B cell (primary cell): Measurements from ENCODE around the gene RADX. TPM values are rescaled to one million over a fixed set of nuclear protein-coding genes. Genes with fewer than 3 reads are reported as not detected.

Experiments used
- ATAC-seq: fragments of 200-7000 bp; cut with Tn5 transposase; one replicate; pipeline ENCODE4 v1.10.0; 2021; ENCODE audit warnings: low read depth, mild to moderate bottlenecking, moderate number of reproducible peaks, moderate library complexity
- CTCF ChIA-PET: fragments of 350-600 bp; sonication (Branson Sonifier 250); formaldehyde crosslinking; loops from one replicate; lab custom pipeline; 2021; ENCODE audit warnings: antibody characterized with exemption, inconsistent platforms; lab: Charles Lee
- POLR2A ChIA-PET: fragments of 350-600 bp; sonication (Branson Sonifier 250); formaldehyde crosslinking; loops from one replicate; lab custom pipeline; 2021; ENCODE audit warnings: antibody characterized with exemption; lab: Charles Lee
- DNase-seq: peaks from one replicate; pipeline ENCODE4 v3.0.0; 2013
- H2AFZ ChIP-seq: 2 replicates; pipeline ENCODE4 v1.6.1; 2012; ENCODE audit warnings: mild to moderate bottlenecking, low read depth, low read length; ENCODE audit not compliant: insufficient read depth, poor library complexity, severe bottlenecking
- H3K27ac ChIP-seq, 2 donors: 1 replicate in 1 of 2; 2 replicates in 1 of 2; pipeline ENCODE4 v1.5.1; 2012 to 2013; ENCODE audit warnings: low read length in 2 of 2, mild to moderate bottlenecking in 2 of 2, moderate library complexity in 1 of 2
- H3K27me3 ChIP-seq, 4 experiments: fragments of 200-600 bp in 1 of 4; sonication (generic) in 1 of 4; replicated peaks in 1 of 4; 1 replicate in 2 of 4; 2 replicates in 2 of 4; pipeline versions ENCODE4 v1.6.1 to v1.7.0; 2013 to 2016; ENCODE audit warnings: low read length in 3 of 4, mild to moderate bottlenecking in 2 of 4, mixed read lengths in 1 of 4, moderate library complexity in 1 of 4; ENCODE audit not compliant: insufficient read depth in 4 of 4, control insufficient read depth in 3 of 4; ENCODE audit errors: control extremely low read depth in 1 of 4
- H3K36me3 ChIP-seq, 2 experiments: replicated peaks in 1 of 2; 1 replicate in 1 of 2; 2 replicates in 1 of 2; pipeline versions ENCODE4 v1.6.1 to v1.7.1; 2013; ENCODE audit warnings: low read length in 1 of 2; ENCODE audit not compliant: insufficient read depth in 2 of 2, control insufficient read depth in 1 of 2; ENCODE audit errors: control extremely low read depth in 1 of 2, extremely low read depth in 1 of 2
- H3K4me1 ChIP-seq, 2 donors: fragments of 200-600 bp in 1 of 2; sonication (generic) in 1 of 2; 1 replicate in 1 of 2; 2 replicates in 1 of 2; pipeline versions ENCODE4 v1.5.1 to v1.6.1; 2013 to 2017; ENCODE audit warnings: low read length in 2 of 2; ENCODE audit not compliant: control insufficient read depth in 2 of 2, insufficient read depth in 2 of 2
- H3K4me2 ChIP-seq: replicated peaks from 2 replicates; pipeline ENCODE3; 2012; ENCODE audit warnings: mild to moderate bottlenecking, low read depth, low read length; ENCODE audit not compliant: poor library complexity, severe bottlenecking
- H3K4me3 ChIP-seq, 5 experiments: fragments of 200-600 bp in 1 of 5; sonication (generic) in 1 of 5; 1 replicate in 3 of 5; 2 replicates in 2 of 5; pipeline versions ENCODE4 v1.5.1 to v1.7.0; 2011 to 2016; ENCODE audit warnings: low read length in 4 of 5, mild to moderate bottlenecking in 4 of 5, low read depth in 2 of 5, control low read depth in 1 of 5, moderate library complexity in 1 of 5; ENCODE audit not compliant: insufficient read depth in 1 of 5; ENCODE audit errors: control extremely low read depth in 1 of 5, extremely low read depth in 1 of 5
- H3K79me2 ChIP-seq: fragments of 200-600 bp; sonication (generic); one replicate; pipeline ENCODE4 v1.6.0; 2016; ENCODE audit warnings: low read length; ENCODE audit not compliant: control insufficient read depth, insufficient read depth
- H3K9ac ChIP-seq: fragments of 200-600 bp; sonication (generic); 2 replicates; pipeline ENCODE4 v1.6.1; 2017; ENCODE audit warnings: mild to moderate bottlenecking, low read length, moderate library complexity
- H3K9me3 ChIP-seq, 3 donors: one replicate each; pipeline versions ENCODE4 v1.6.1 to v1.7.1; 2013; ENCODE audit warnings: low read length in 2 of 3; ENCODE audit not compliant: control insufficient read depth in 2 of 3, insufficient read depth in 1 of 3; ENCODE audit errors: control extremely low read depth in 1 of 3
- H4K20me1 ChIP-seq: 2 replicates; pipeline ENCODE4 v1.6.0; 2012; ENCODE audit warnings: mild to moderate bottlenecking, low read length; ENCODE audit not compliant: insufficient read depth, control insufficient read depth, poor library complexity, severe bottlenecking
- H3K27ac Mint-ChIP-seq: one replicate; pipeline ENCODE4 v1.8.0; 2021; ENCODE audit warnings: mixed read lengths
- H3K27me3 Mint-ChIP-seq: one replicate; pipeline ENCODE4 v1.8.0; 2021; ENCODE audit warnings: mixed read lengths
- H3K4me1 Mint-ChIP-seq: one replicate; pipeline ENCODE4 v1.8.0; 2021; ENCODE audit warnings: mixed read lengths
- H3K4me3 Mint-ChIP-seq: one replicate; pipeline ENCODE4 v1.8.0; 2021; ENCODE audit warnings: mixed read lengths
- H3K9me3 Mint-ChIP-seq: one replicate; pipeline ENCODE4 v1.8.0; 2022; ENCODE audit warnings: mixed read lengths; ENCODE audit not compliant: insufficient read depth
- EZH2 ChIP-seq: IDR thresholded peaks from 2 replicates; pipeline ENCODE4 v1.6.1; 2012; ENCODE audit warnings: borderline replicate concordance, low read depth, mild to moderate bottlenecking, moderate library complexity, low read length; ENCODE audit not compliant: insufficient read depth, poor library complexity, severe bottlenecking
- WGBS: methylation state at CpG from one replicate; pipeline ENCODE4 v1.1.5; 2013; ENCODE audit warnings: missing lambda C conversion rate; ENCODE audit not compliant: insufficient coverage; 5-methylcytosine and 5-hydroxymethylcytosine counted together
- intact Hi-C: fragments of 100-400 bp; cut with micrococcal nuclease; formaldehyde crosslinking; loops from one replicate; pipeline ENCODE4 v1.10.0; 2022
- polyA plus RNA-seq: library from polyadenylated mRNA; depleted of rRNA; stranded (reverse); fragments of >200 nt; gene quantifications from 2 replicates; pipeline ENCODE4 v1.2.3, GENCODE V29; 2012
- total RNA-seq, 2 donors: library from RNA; stranded (reverse); fragments of 120-200 nt in 1 of 2; gene quantifications; 1 replicate in 1 of 2; 2 replicates in 1 of 2; pipeline versions ENCODE4 v1.2.3 to v1.2.4, GENCODE V29; 2013 to 2022
- TF ChIP-seq, protein P1 (sequence below): fragments of 200-600 bp; IDR thresholded peaks from one replicate; pipeline ENCODE4 v1.8.0; 2022; ENCODE audit warnings: antibody characterized with exemption, mild to moderate bottlenecking

RADX gene
- total and polyA plus RNA-seq, 2 donors (not counting 1 experiment from before 2014, with no cell fraction given) = 7.9 to 15.3 TPM

DNA sequence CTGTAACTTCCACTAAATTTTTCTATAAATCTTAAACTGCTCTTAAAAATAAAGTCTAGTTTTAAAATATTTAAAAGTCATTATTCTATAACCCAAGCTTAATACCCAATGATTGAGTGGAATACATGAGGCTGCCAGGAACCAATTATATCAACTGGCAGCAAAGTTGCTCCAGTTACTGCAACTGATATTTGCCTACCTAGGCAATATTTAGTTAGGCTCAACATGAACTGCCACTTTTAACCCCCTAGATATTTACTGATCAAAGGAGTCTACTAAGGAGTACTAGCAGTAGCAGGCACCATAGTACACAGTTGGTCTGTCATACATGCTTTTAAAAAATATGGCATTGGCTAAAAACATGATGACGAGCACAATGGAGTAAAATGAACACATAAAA lies 29.9 kb upstream of the RADX start:
- Histone ChIP-seq H4K20me1 (no peaks in the 10 kb centered on the region), H3K27me3 (no peaks in the 10 kb centered on the region), H3K4me2 (no peak overlapping the region), H3K36me3 (no peaks in the 10 kb centered on the region), H3K9me3 (peaks cover 0 to 7% (median 0%) of the 10 kb centered on the region in 3 donors), H3K9ac (no peak overlapping the region), H3K4me1 (no peaks in the 10 kb centered on the region), H3K27ac (no peak overlapping the region), H3K79me2 (no peaks in the 10 kb centered on the region), H2AFZ (no peak overlapping the region), H3K4me3 (no peak overlapping the region)
- CTCF ChIA-PET = no interaction called here
- Mint-ChIP-seq H3K9me3 (no peaks in the 10 kb centered on the region), H3K4me3 (no peak overlapping the region), H3K27ac (no peak overlapping the region), H3K27me3 (no peaks in the 10 kb centered on the region), H3K4me1 (no peaks in the 10 kb centered on the region)
- no peak for ATAC-seq
- TF ChIP-seq EZH2 = no peak
- TF ChIP-seq, protein P1, sequence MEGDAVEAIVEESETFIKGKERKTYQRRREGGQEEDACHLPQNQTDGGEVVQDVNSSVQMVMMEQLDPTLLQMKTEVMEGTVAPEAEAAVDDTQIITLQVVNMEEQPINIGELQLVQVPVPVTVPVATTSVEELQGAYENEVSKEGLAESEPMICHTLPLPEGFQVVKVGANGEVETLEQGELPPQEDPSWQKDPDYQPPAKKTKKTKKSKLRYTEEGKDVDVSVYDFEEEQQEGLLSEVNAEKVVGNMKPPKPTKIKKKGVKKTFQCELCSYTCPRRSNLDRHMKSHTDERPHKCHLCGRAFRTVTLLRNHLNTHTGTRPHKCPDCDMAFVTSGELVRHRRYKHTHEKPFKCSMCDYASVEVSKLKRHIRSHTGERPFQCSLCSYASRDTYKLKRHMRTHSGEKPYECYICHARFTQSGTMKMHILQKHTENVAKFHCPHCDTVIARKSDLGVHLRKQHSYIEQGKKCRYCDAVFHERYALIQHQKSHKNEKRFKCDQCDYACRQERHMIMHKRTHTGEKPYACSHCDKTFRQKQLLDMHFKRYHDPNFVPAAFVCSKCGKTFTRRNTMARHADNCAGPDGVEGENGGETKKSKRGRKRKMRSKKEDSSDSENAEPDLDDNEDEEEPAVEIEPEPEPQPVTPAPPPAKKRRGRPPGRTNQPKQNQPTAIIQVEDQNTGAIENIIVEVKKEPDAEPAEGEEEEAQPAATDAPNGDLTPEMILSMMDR = no peak
- POLR2A ChIA-PET = no interaction called here
- WGBS = no CpG with 5 or more reads among the region's 1 CpG
- intact Hi-C loops = no loop called here
- DNase-seq = no peak

- H3K27me3 Mint-ChIP-seq = no peaks in the 10 kb centered on the region
- no peak for ATAC-seq
- no peaks in the 10 kb centered on the region for H3K4me1 Mint-ChIP-seq
- DNase-seq = no peak
- H3K36me3 ChIP-seq = no peaks in the 10 kb centered on the region
- H3K4me3 ChIP-seq = no peak overlapping the region
- no peaks in the 10 kb centered on the region for H3K9me3 Mint-ChIP-seq
- no peak overlapping the region for H2AFZ ChIP-seq
- CTCF ChIA-PET = no interaction called here
- no peaks in the 10 kb centered on the region for H3K9me3 ChIP-seq
- POLR2A ChIA-PET = no interaction called here
- H4K20me1 ChIP-seq = no peaks in the 10 kb centered on the region
- H3K79me2 ChIP-seq = no peaks in the 10 kb centered on the region
- no peak overlapping the region for H3K4me3 Mint-ChIP-seq
- H3K4me1 ChIP-seq = no peaks in the 10 kb centered on the region
- no peak overlapping the region for H3K27ac Mint-ChIP-seq
- H3K9ac ChIP-seq = no peak overlapping the region
- no CpG with 5 or more reads among the region's 2 CpGs for WGBS
- no peak overlapping the region for H3K27ac ChIP-seq
- no peak for TF ChIP-seq EZH2
- TF ChIP-seq, protein P1 = no peak
- H3K4me2 ChIP-seq = no peak overlapping the region
- H3K27me3 ChIP-seq = no peaks in the 10 kb centered on the region
- intact Hi-C loops = no loop called here
These were observed 26.3 kb upstream of the RADX start for GRCh38 chrX:106585478-106585877.
